ENCODE data around the gene EARS2.
"Not testable (repeated sequence)": the region's sequence is repeated elsewhere in the genome, so short reads cannot be mapped to it uniquely, and the experiment has no call there.

The EARS2 gene

GRCh38 chr16:23485841-23486240, 71.3 kb downstream of the EARS2 start:
- no peak for TF ChIP-seq ZFX (IDR thresholded peaks at IDR 0.05; ENCODE audit: borderline replicate concordance)
- TF ChIP-seq CTCF (IDR thresholded peaks at IDR 0.05), result no peak
- H3K27ac ChIP-seq, result no peak overlapping the region

- no peak overlapping the region for H3K27ac ChIP-seq
- TF ChIP-seq CTCF (IDR thresholded peaks at IDR 0.05), result no peak
- no peak for TF ChIP-seq ZFX (IDR thresholded peaks at IDR 0.05; ENCODE audit: borderline replicate concordance)
Observed at GRCh38 chr16:23485257-23485614, 71.9 kb downstream of the EARS2 start.

GRCh38 chr16:23484510-23485256, 72.5 kb downstream of the EARS2 start:
- TF ChIP-seq CTCF (IDR thresholded peaks at IDR 0.05) (no peak), ZFX (IDR thresholded peaks at IDR 0.05; ENCODE audit: borderline replicate concordance) (no peak)

GRCh38 chr16:23483492-23483891, 73.7 kb downstream of the EARS2 start:
- H3K27ac ChIP-seq, result not testable (repeated sequence)

More at GRCh38 chr16:23484510-23485256, 72.5 kb downstream of the EARS2 start:
- no peak overlapping the region for H3K27ac ChIP-seq

GRCh38 chr16:23482778-23483177, 74.4 kb downstream of the EARS2 start:
- no peak for TF ChIP-seq CTCF (IDR thresholded peaks at IDR 0.05)
- no peak for TF ChIP-seq ZFX (IDR thresholded peaks at IDR 0.05; ENCODE audit: borderline replicate concordance)
- no peak overlapping the region for H3K27ac ChIP-seq

GRCh38 chr16:23480257-23480656, 76.9 kb downstream of the EARS2 start:
- H3K27ac ChIP-seq, result no peak overlapping the region
- no peak for TF ChIP-seq ZFX (IDR thresholded peaks at IDR 0.05; ENCODE audit: borderline replicate concordance)
- no peak for TF ChIP-seq CTCF (IDR thresholded peaks at IDR 0.05)

GRCh38 chr16:23479138-23479537, 78.0 kb downstream of the EARS2 start:
- H3K27ac ChIP-seq, result no peak overlapping the region
- TF ChIP-seq ZFX (IDR thresholded peaks at IDR 0.05; ENCODE audit: borderline replicate concordance), result no peak
- TF ChIP-seq CTCF (IDR thresholded peaks at IDR 0.05), result no peak

- no peak overlapping the region for H3K27ac ChIP-seq
- TF ChIP-seq CTCF (IDR thresholded peaks at IDR 0.05), result no peak
- no peak for TF ChIP-seq ZFX (IDR thresholded peaks at IDR 0.05; ENCODE audit: borderline replicate concordance)
Observed at GRCh38 chr16:23478566-23478965, 78.6 kb downstream of the EARS2 start.

Data from 22Rv1 (cell line).